DOHH2 (cell line): ENCODE data around the gene ATG10.

Experiments used
- H3F3A ChIP-seq: fragments of 200-600 bp; sonication (generic), shearing (Covaris generic); 2 replicates; pipeline ENCODE4 v1.6.0; 2016; ENCODE audit warnings: antibody characterized with exemption, mild to moderate bottlenecking; ENCODE audit not compliant: control insufficient read depth, insufficient read depth
- H3K27ac ChIP-seq: fragments of 200-600 bp; sonication (generic); 2 replicates; pipeline ENCODE4 v1.5.1; 2014; ENCODE audit warnings: low read depth, mild to moderate bottlenecking, low read length, moderate library complexity
- H3K27me3 ChIP-seq: fragments of 200-600 bp; sonication (generic); 2 replicates; pipeline ENCODE4 v1.6.1; 2014; ENCODE audit warnings: mild to moderate bottlenecking, low read length, mixed read lengths; ENCODE audit not compliant: control insufficient read depth
- H3K36me3 ChIP-seq: fragments of 200-600 bp; sonication (generic); 2 replicates; pipeline ENCODE4 v1.6.1; 2014; ENCODE audit warnings: mild to moderate bottlenecking, low read length, moderate library complexity, mixed read lengths; ENCODE audit not compliant: control insufficient read depth
- H3K4me1 ChIP-seq: fragments of 200-600 bp; sonication (generic); 2 replicates; pipeline ENCODE4 v1.6.1; 2014; ENCODE audit warnings: mild to moderate bottlenecking, low read length, mixed read lengths; ENCODE audit not compliant: control insufficient read depth
- H3K4me2 ChIP-seq: fragments of 200-600 bp; sonication (generic); 2 replicates; pipeline ENCODE4 v1.6.0; 2014; ENCODE audit warnings: mild to moderate bottlenecking, low read length, moderate library complexity
- H3K4me3 ChIP-seq: fragments of 200-600 bp; sonication (generic); 2 replicates; pipeline ENCODE4 v1.5.1; 2014; ENCODE audit warnings: mild to moderate bottlenecking, low read length, mixed read lengths
- H3K79me2 ChIP-seq: fragments of 200-600 bp; sonication (generic); 2 replicates; pipeline ENCODE4 v1.6.1; 2014; ENCODE audit warnings: mild to moderate bottlenecking, low read length, mixed read lengths; ENCODE audit not compliant: control insufficient read depth
- H3K9me2 ChIP-seq: fragments of 200-600 bp; sonication (generic); replicated peaks from 2 replicates; pipeline ENCODE4 v1.6.1; 2014; ENCODE audit warnings: mild to moderate bottlenecking, low read length, mixed read lengths; ENCODE audit not compliant: control insufficient read depth
- H3K9me3 ChIP-seq: fragments of 200-600 bp; sonication (generic); 2 replicates; pipeline ENCODE4 v1.6.1; 2014; ENCODE audit warnings: antibody characterized with exemption, low read length, mixed read lengths; ENCODE audit not compliant: control insufficient read depth, insufficient read depth
- H4K20me1 ChIP-seq: fragments of 200-600 bp; sonication (generic); 2 replicates; pipeline ENCODE4 v1.6.0; 2014; ENCODE audit warnings: low read depth, mild to moderate bottlenecking, antibody characterized with exemption, low read length, moderate library complexity; ENCODE audit not compliant: control insufficient read depth, insufficient read depth
- EZH2phosphoT487 ChIP-seq: fragments of 200-600 bp; sonication (generic); IDR thresholded peaks from 2 replicates; pipeline ENCODE4 v1.6.1; 2017; ENCODE audit warnings: borderline replicate concordance, mild to moderate bottlenecking, antibody characterized with exemption, low read length, moderate library complexity, mixed read lengths
- TF ChIP-seq, protein P1 (sequence below): fragments of 200-600 bp; sonication (generic); IDR thresholded peaks from one replicate; pipeline ENCODE4 v1.5.1; 2014; ENCODE audit warnings: antibody characterized with exemption, mild to moderate bottlenecking, low read depth, low read length; ENCODE audit not compliant: poor library complexity, severe bottlenecking

ATG10 gene

DNA sequence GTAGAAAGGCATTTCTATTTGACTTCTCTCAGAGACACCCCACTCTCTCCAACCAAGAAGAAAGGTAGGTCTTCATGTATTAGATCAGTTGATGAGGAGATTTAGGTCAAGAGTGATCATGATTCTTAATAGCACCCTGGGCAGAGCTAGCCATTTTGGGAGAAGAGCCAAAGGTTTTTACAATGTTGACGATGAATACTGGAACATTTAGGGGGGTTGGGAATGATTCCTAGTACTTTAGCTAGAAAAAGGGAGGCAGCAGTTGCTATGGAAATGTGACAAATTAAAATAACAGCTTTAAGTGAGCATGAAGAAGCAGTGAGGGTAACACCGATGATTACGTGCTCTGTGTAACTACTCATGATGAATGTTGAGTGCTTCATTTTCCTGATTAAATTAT lies 315.8 kb downstream of the ATG10 start:
- no peak overlapping the region for H3K27ac ChIP-seq
- no peaks in the 10 kb centered on the region for H3K9me2 ChIP-seq
- no peak for TF ChIP-seq EZH2phosphoT487
- TF ChIP-seq, protein P1, sequence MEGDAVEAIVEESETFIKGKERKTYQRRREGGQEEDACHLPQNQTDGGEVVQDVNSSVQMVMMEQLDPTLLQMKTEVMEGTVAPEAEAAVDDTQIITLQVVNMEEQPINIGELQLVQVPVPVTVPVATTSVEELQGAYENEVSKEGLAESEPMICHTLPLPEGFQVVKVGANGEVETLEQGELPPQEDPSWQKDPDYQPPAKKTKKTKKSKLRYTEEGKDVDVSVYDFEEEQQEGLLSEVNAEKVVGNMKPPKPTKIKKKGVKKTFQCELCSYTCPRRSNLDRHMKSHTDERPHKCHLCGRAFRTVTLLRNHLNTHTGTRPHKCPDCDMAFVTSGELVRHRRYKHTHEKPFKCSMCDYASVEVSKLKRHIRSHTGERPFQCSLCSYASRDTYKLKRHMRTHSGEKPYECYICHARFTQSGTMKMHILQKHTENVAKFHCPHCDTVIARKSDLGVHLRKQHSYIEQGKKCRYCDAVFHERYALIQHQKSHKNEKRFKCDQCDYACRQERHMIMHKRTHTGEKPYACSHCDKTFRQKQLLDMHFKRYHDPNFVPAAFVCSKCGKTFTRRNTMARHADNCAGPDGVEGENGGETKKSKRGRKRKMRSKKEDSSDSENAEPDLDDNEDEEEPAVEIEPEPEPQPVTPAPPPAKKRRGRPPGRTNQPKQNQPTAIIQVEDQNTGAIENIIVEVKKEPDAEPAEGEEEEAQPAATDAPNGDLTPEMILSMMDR = no peak
- H3F3A ChIP-seq = no peaks in the 10 kb centered on the region
- H3K4me3 ChIP-seq = no peak overlapping the region
- peaks cover 13% of the 10 kb centered on the region for H3K79me2 ChIP-seq
- peaks cover 4% of the 10 kb centered on the region; the same call in 1 of the 2 replicates for H3K4me1 ChIP-seq
- no peak overlapping the region for H3K4me2 ChIP-seq
- H3K36me3 ChIP-seq = no peaks in the 10 kb centered on the region
- H3K27me3 ChIP-seq = no peaks in the 10 kb centered on the region
- no peaks in the 10 kb centered on the region for H3K9me3 ChIP-seq
- no peaks in the 10 kb centered on the region; the same call in 1 of the 2 replicates for H4K20me1 ChIP-seq

DNA sequence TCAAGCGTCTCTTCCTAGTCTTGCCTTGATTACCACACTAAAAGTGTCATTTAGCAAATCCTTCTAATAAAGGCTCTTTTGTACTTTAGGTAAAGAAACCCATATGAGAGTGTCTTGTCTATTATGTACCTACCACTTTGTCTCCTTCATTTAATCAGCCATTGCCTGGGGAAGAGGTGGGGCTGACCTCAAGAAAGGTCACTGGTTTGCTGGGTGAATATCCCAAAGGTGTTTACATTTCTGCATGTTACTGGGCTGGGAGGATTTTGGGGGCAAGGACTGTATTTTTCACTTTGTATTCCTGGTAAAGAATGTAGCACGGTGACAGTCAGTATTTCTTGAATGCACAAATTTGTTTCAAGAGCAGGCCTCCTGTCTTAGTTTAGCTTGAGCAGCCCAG lies 318.2 kb downstream of the ATG10 start:
- Histone ChIP-seq H3K79me2 (peaks cover 7% of the 10 kb centered on the region; the same call in 1 of the 2 replicates), H3K4me3 (no peak overlapping the region), H3K9me3 (no peaks in the 10 kb centered on the region), H3K4me2 (no peak overlapping the region), H3K36me3 (no peaks in the 10 kb centered on the region), H3F3A (no peaks in the 10 kb centered on the region), H4K20me1 (no peaks in the 10 kb centered on the region; the same call in 1 of the 2 replicates), H3K4me1 (no peaks in the 10 kb centered on the region), H3K27me3 (no peaks in the 10 kb centered on the region), H3K9me2 (no peaks in the 10 kb centered on the region), H3K27ac (no peak overlapping the region)
- no peak for TF ChIP-seq EZH2phosphoT487
- TF ChIP-seq, protein P1 = no peak

DNA sequence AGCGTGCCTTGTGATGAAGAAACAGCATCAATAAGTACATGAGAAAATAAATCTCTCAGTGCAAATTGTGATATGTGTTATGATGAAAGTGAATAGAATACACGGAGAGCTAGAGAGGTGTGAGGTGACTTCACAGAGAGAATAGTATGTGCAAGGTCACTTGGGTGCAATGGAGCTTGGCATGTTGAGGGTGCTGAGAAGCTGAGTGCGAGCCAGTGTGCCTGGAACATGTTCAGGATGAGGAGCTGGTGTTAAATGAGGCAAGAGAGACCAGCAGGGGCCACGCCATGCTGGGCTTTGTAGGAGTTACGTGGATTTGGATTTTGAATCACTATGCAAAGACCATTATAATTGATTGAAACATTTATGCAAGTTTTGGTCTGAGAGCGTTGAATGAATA lies 319.1 kb downstream of the ATG10 start:
- TF ChIP-seq, protein P1 = no peak
- TF ChIP-seq EZH2phosphoT487 = no peak
- no peak overlapping the region for H3K4me3 ChIP-seq
- no peaks in the 10 kb centered on the region for H3K9me3 ChIP-seq
- no peak overlapping the region for H3K4me2 ChIP-seq
- peaks cover 4% of the 10 kb centered on the region; the same call in 1 of the 2 replicates for H3K79me2 ChIP-seq
- no peaks in the 10 kb centered on the region for H3F3A ChIP-seq
- no peak overlapping the region for H3K27ac ChIP-seq
- H4K20me1 ChIP-seq = no peaks in the 10 kb centered on the region; the same call in 1 of the 2 replicates
- H3K27me3 ChIP-seq = no peaks in the 10 kb centered on the region
- no peaks in the 10 kb centered on the region for H3K36me3 ChIP-seq
- H3K9me2 ChIP-seq = no peaks in the 10 kb centered on the region
- no peaks in the 10 kb centered on the region for H3K4me1 ChIP-seq
